ENCODE measurements around the gene ABCB8. TPM values are rescaled to one million over a fixed set of nuclear protein-coding genes. Genes with fewer than 3 reads are reported as not detected.
A peak's percentile ranks its signal among the peaks of the same experiment; 100 is the strongest.

ABCB8 gene
- total RNA-seq, 2 experiments from 2014 or later = 57.0 to 62.2 TPM

- Histone ChIP-seq H3K9me3 (ENCODE audit: control insufficient read depth in 1 of 2, insufficient read depth in 1 of 2, low read length in 2 of 2) (no peaks in the 10 kb centered on the region), H3K27ac (ENCODE audit: low read depth in 1 of 2, low read length in 2 of 2) (peak overlapping the region; percentile 63 to 80), H3K27me3 (ENCODE audit: control insufficient read depth in 1 of 2, insufficient read depth in 2 of 2, low read length in 2 of 2) (no peaks in the 10 kb centered on the region), H3K4me1 (ENCODE audit: insufficient read depth, low read length) (peaks cover 63% of the 10 kb centered on the region), H3K36me3 (ENCODE audit: insufficient read depth, low read length) (peaks cover 5% of the 10 kb centered on the region), H3K4me3 (ENCODE audit: low read length) (peak overlapping the region; percentile 79)
- TF ChIP-seq, protein P1, sequence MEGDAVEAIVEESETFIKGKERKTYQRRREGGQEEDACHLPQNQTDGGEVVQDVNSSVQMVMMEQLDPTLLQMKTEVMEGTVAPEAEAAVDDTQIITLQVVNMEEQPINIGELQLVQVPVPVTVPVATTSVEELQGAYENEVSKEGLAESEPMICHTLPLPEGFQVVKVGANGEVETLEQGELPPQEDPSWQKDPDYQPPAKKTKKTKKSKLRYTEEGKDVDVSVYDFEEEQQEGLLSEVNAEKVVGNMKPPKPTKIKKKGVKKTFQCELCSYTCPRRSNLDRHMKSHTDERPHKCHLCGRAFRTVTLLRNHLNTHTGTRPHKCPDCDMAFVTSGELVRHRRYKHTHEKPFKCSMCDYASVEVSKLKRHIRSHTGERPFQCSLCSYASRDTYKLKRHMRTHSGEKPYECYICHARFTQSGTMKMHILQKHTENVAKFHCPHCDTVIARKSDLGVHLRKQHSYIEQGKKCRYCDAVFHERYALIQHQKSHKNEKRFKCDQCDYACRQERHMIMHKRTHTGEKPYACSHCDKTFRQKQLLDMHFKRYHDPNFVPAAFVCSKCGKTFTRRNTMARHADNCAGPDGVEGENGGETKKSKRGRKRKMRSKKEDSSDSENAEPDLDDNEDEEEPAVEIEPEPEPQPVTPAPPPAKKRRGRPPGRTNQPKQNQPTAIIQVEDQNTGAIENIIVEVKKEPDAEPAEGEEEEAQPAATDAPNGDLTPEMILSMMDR (IDR thresholded peaks at IDR 0.05) = no peak
- Mint-ChIP-seq H3K27ac (peak overlapping the region; percentile 85), H3K36me3 (ENCODE audit: low read depth) (peaks cover 18% of the 10 kb centered on the region), H3K4me3 (peak overlapping the region; percentile 90), H3K9me3 (no peaks in the 10 kb centered on the region), H3K27me3 (peaks cover 4% of the 10 kb centered on the region), H3K4me1 (ENCODE audit: low read depth) (peaks cover 48% of the 10 kb centered on the region)
- ChIA-PET CTCF (interaction anchor here (0.7 to 2.6 kb wide), 5 partner anchors 22 to 120 kb away, joined by 3 to 11 read pairs (median 6); partner anchors contain the start of gene ABCB8), POLR2A (interaction anchor here (0.6 to 1.6 kb wide), 3 partner anchors 25 to 65 kb away, joined by 4 to 8 read pairs (median 5); partner anchors contain the start of genes ABCB8 and CDK5)
- intact Hi-C loops (cut with DNase I, micrococcal nuclease) = loop anchor here (1.0 to 10.0 kb wide), 5 partner anchors 24 to 1370 kb away; partner anchors contain the start of genes ABCB8 (in 1 of the 2), KCNH2 (in 1 of the 2) and ZNF862 (in 1 of the 2)
- peak in 1 of 14 experiments; percentile 43 for DNase-seq
- ATAC-seq (ENCODE audit: poor library complexity) = no peak
Measured at GRCh38 chr7:151082141-151083070, 54.2 kb downstream of the ABCB8 start.

- peaks cover 0 to 3% of the 10 kb centered on the region in 2 experiments for H3K9me3 ChIP-seq (ENCODE audit: control insufficient read depth in 1 of 2, insufficient read depth in 1 of 2, low read length in 2 of 2)
- no peaks in the 10 kb centered on the region for H3K27me3 ChIP-seq (ENCODE audit: control insufficient read depth in 1 of 2, insufficient read depth in 2 of 2, low read length in 2 of 2)
- ATAC-seq (ENCODE audit: poor library complexity) (peak; percentile 66), DNase-seq (peak; percentile 72 to 95 (median 84))
- Mint-ChIP-seq H3K4me1 (ENCODE audit: low read depth) (peaks cover 48% of the 10 kb centered on the region), H3K9me3 (no peaks in the 10 kb centered on the region), H3K36me3 (ENCODE audit: low read depth) (peaks cover 18% of the 10 kb centered on the region), H3K27me3 (peaks cover 4% of the 10 kb centered on the region), H3K27ac (peak within 1 kb of the TSS; percentile 85), H3K4me3 (peak within 1 kb of the TSS; percentile 90)
- H3K36me3 ChIP-seq (ENCODE audit: insufficient read depth, low read length) = peaks cover 5% of the 10 kb centered on the region
- peak within 1 kb of the TSS; percentile 63 to 80 for H3K27ac ChIP-seq (ENCODE audit: low read depth in 1 of 2, low read length in 2 of 2)
- peak within 1 kb of the TSS; percentile 79 for H3K4me3 ChIP-seq (ENCODE audit: low read length)
- H3K4me1 ChIP-seq (ENCODE audit: insufficient read depth, low read length) = peaks cover 72% of the 10 kb centered on the region
- CTCF ChIA-PET = interaction anchor here (0.7 to 2.6 kb wide), 8 partner anchors 23 to 120 kb away, joined by 3 to 11 read pairs (median 4); partner anchors contain the start of gene ABCB8
- intact Hi-C loops (cut with DNase I, micrococcal nuclease) = loop anchor here (1.0 to 10.0 kb wide), 5 partner anchors 25 to 1371 kb away; partner anchors contain the start of genes ABCB8 (in 1 of the 2), KCNH2 (in 1 of the 2) and ZNF862 (in 1 of the 2)
- TF ChIP-seq, protein P1 (IDR thresholded peaks at IDR 0.05) = no peak
- POLR2A ChIA-PET = interaction anchor here (0.6 to 1.6 kb wide), 4 partner anchors 24 to 65 kb away, joined by 3 to 8 read pairs (median 4); partner anchors contain the start of genes ABCB8, CDK5 and SLC4A2
Measured at GRCh38 chr7:151083071-151083823, 55.0 kb downstream of the ABCB8 start, which contains the start of gene TMUB1. Gene TMUB1, minus strand, starts transcription at chr7:151083493. Its CDS starts 930 bp downstream, at chr7:151082563.
